NOMO-1 (cell line): ENCODE data around the gene BRK1.
"Not testable (repeated sequence)": the region's sequence is repeated elsewhere in the genome, so short reads cannot be mapped to it uniquely, and the experiment has no call there.

Experiments
- DNase-seq, 2 experiments: peaks; one replicate each; lab custom pipeline; 2025; ENCODE audit not compliant: unreplicated experiment in 2 of 2; lab: John Stamatoyannopoulos, UW

Gene BRK1

GRCh38 chr3:10175334-10175733, 59.9 kb downstream of the BRK1 start:
- DNase-seq, result not testable (repeated sequence)

- not testable (repeated sequence) for DNase-seq
These were observed 60.7 kb downstream of the BRK1 start for GRCh38 chr3:10176150-10176549.
